Heart right ventricle (tissue), 16 donors: ENCODE results near the gene CEP126. TPM values are rescaled to one million over a fixed set of nuclear protein-coding genes. Genes with fewer than 3 reads are reported as not detected.

Source experiments
- ATAC-seq, 8 donors: fragments of 200-7000 bp; cut with Tn5 transposase; one replicate each; pipeline ENCODE4 v1.9.1; 2020; ENCODE audit warnings: mild to moderate bottlenecking in 8 of 8, moderate library complexity in 8 of 8, moderate number of reproducible peaks in 1 of 8
- DNase-seq, 2 donors: peaks; one replicate each; pipeline ENCODE4 v3.0.0-alpha.2; 2020
- H3K27ac ChIP-seq, 10 donors: fragments of 200-600 bp; sonication (generic) in 2 of 10; one replicate each; pipeline versions ENCODE4 v1.5.0 to v1.8.0; 2020 to 2022; ENCODE audit warnings: mild to moderate bottlenecking in 3 of 10
- H3K27me3 ChIP-seq, 7 donors: fragments of 200-600 bp; one replicate each; pipeline ENCODE4 v1.8.0; 2021 to 2022; ENCODE audit warnings: mild to moderate bottlenecking in 2 of 7
- H3K36me3 ChIP-seq, 9 donors: fragments of 200-600 bp; sonication (generic) in 1 of 9; one replicate each; pipeline versions ENCODE4 v1.5.0 to v1.8.0; 2020 to 2022; ENCODE audit warnings: mild to moderate bottlenecking in 2 of 9
- H3K4me1 ChIP-seq, 9 donors: fragments of 200-600 bp; sonication (generic) in 1 of 9; one replicate each; pipeline versions ENCODE4 v1.5.0 to v1.8.0; 2020 to 2022; ENCODE audit warnings: mild to moderate bottlenecking in 4 of 9
- H3K4me3 ChIP-seq, 10 donors: fragments of 200-600 bp; sonication (generic) in 2 of 10; one replicate each; pipeline versions ENCODE4 v1.5.0 to v1.8.0; 2020 to 2022; ENCODE audit warnings: mild to moderate bottlenecking in 7 of 10, moderate library complexity in 2 of 10
- H3K9me3 ChIP-seq, 11 donors: fragments of 200-600 bp in 10 of 11; sonication (generic) in 2 of 11; one replicate each; pipeline versions ENCODE4 v1.5.0 to v1.8.0; 2013 to 2022; ENCODE audit warnings: mild to moderate bottlenecking in 2 of 11, control low read depth in 1 of 11, moderate library complexity in 1 of 11
- CTCF ChIP-seq, 9 donors: fragments of 200-600 bp; sonication (generic) in 2 of 9; IDR thresholded peaks; one replicate each; pipeline versions ENCODE4 v1.5.0 to v1.8.0; 2021 to 2022; ENCODE audit warnings: antibody characterized with exemption in 9 of 9, mild to moderate bottlenecking in 5 of 9, moderate library complexity in 1 of 9
- WGBS, 2 donors: extraction: QIAGEN DNeasy Blood & Tissue Kit; methylation state at CpG; one replicate each; pipeline ENCODE4 v1.1.7; 2013; ENCODE audit warnings: inconsistent platforms in 1 of 2; 5-methylcytosine and 5-hydroxymethylcytosine counted together
- intact Hi-C, 10 donors: fragments of 100-400 bp; cut with DNase I; formaldehyde crosslinking; loops; one replicate each; pipeline versions ENCODE4 v1.11.1 to v1.14.2; 2022
- polyA plus RNA-seq, 2 donors: library from polyadenylated mRNA; stranded (reverse); fragments of 200-250 nt; gene quantifications; one replicate each; pipeline ENCODE4 v1.2.3, GENCODE V29; 2013
- total RNA-seq, 10 donors: library from RNA; stranded (reverse); fragmentation: NEBNext Ultra II Directional in 3 of 10; extraction: Animal tissue kit (Norgen Biotek cat#: 25700) in 3 of 10; gene quantifications; one replicate each; pipeline versions ENCODE4 v1.2.1 to v1.2.4, GENCODE V29; 2021 to 2023
- donor health status: Arrhythmogenic right ventricular cardiomyopathy.
- donor health status: ischemic (EF 13 %, LVEDD 7.1; RV severe dilation, severe dysfunction).
- donor health status: healthy with polysubstance abuse.
- donor health status: DM: no; HTN: yes; CAD: no.
- donor health status: DM: no; HTN: no; CAD: no.
- donor health status: ischemic (EF 25% LVEDD 6.9; RV normal size, moderate dysfunction).
- donor health status: ischemic (EF 25% LVEDD 5.7; RV mildly dilated, moderate dysfunction).
- donor health status: healthy.
- donor health status: DM: yes; HTN: yes; CAD: no.
- donor health status: Ischemic cardiomyopathy.
- donor health status: ischemic (EF 35%, LVEDD 5.7; RV mildly dilated, moderate dysfunction).
- donor health status: nonischemic (EF 11% LVEDD 7.7; RV severe dilation, severe dysfunction).
- donor health status: DM: yes; HTN: yes; CAD: no.
- donor health status: PGD.
- donor health status: ischemic (EF 29% LVEDD 5.4; RV normal size, mild dysfunction).
- donor health status: nonischemic (EF 23%, LVEDD 6.1; RV moderate dilation, normal function).

The CEP126 gene
- total and polyA plus RNA-seq, 12 donors, result 0.25 to 2.5 (median 1.2) TPM

GRCh38 chr11:102047305-102047924 is 132.6 kb downstream of the CEP126 start, which contains the start of gene CFAP300:
CFAP300 (plus strand) TSS chr11:102047437; CDS start chr11:102047471, 34 bp downstream.
- Histone ChIP-seq H3K27me3 (peaks cover 0 to 38% (median 21%) of the 10 kb centered on the region in 7 donors), H3K4me3 (peak within 1 kb of the TSS; percentile 40 to 71 (median 54)), H3K27ac (peak within 1 kb of the TSS in 9 of 10 donors; percentile 37 to 75 (median 60)), H3K36me3 (no peaks in the 10 kb centered on the region), H3K9me3 (no peaks in the 10 kb centered on the region), H3K4me1 (peaks cover 0 to 14% (median 6%) of the 10 kb centered on the region in 9 donors)
- intact Hi-C loops, result loop anchor here in 1 of 10 donors (2.0 kb wide), 1 partner anchor 63 kb away; the partner anchor contains the start of gene YAP1
- WGBS, 2 donors, result 1 to 2% methylated on average over 45 of the region's 45 CpGs
- no peak for TF ChIP-seq CTCF (IDR thresholded peaks at IDR 0.05)
- DNase-seq, result peak; percentile 91 to 94
- peak; percentile 89 to 98 (median 94) for ATAC-seq

Other genes starting within 250 kb of the CEP126 start
- gene ANGPTL5, start 1.5 kb downstream of the CEP126 start, total RNA-seq, result 1 to 10 TPM in 1 of 10 donors, under 1 TPM in 9; 0.17 to 1.3 (median 0.54) TPM
- gene ANGPTL5, start 1.5 kb downstream of the CEP126 start, polyA plus RNA-seq, result under 1 TPM; 0.09 to 0.95 TPM
- 1 to 10 TPM in 2 of 10 donors, under 1 TPM in 7, not detected in 1; 0.26 to 1.8 (median 0.69) TPM for gene CFAP300, start 132.4 kb downstream of the CEP126 start, total RNA-seq
- under 1 TPM; 0.59 to 0.65 TPM for gene CFAP300, start 132.4 kb downstream of the CEP126 start, polyA plus RNA-seq
- gene YAP1, start 195.4 kb downstream of the CEP126 start, total RNA-seq, result 10 to 100 TPM; 56.5 to 91.3 (median 68.7) TPM
- 10 to 100 TPM; 15.7 to 19.8 TPM for gene YAP1, start 195.4 kb downstream of the CEP126 start, polyA plus RNA-seq